Measurements from ENCODE around the gene NPTXR.

Gene NPTXR

GRCh38 chr22:38872831-38873248, 29.0 kb upstream of the NPTXR start:
- no peak for TF ChIP-seq EZH2phosphoT487 (IDR thresholded peaks at IDR 0.05; ENCODE audit: low read length)
- no peak for TF ChIP-seq EZH2 (optimal IDR thresholded peaks at IDR 0.05; ENCODE audit: low read depth, low read length)
- TF ChIP-seq, protein P1, sequence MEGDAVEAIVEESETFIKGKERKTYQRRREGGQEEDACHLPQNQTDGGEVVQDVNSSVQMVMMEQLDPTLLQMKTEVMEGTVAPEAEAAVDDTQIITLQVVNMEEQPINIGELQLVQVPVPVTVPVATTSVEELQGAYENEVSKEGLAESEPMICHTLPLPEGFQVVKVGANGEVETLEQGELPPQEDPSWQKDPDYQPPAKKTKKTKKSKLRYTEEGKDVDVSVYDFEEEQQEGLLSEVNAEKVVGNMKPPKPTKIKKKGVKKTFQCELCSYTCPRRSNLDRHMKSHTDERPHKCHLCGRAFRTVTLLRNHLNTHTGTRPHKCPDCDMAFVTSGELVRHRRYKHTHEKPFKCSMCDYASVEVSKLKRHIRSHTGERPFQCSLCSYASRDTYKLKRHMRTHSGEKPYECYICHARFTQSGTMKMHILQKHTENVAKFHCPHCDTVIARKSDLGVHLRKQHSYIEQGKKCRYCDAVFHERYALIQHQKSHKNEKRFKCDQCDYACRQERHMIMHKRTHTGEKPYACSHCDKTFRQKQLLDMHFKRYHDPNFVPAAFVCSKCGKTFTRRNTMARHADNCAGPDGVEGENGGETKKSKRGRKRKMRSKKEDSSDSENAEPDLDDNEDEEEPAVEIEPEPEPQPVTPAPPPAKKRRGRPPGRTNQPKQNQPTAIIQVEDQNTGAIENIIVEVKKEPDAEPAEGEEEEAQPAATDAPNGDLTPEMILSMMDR (IDR thresholded peaks at IDR 0.05; ENCODE audit: low read length) = no peak

GRCh38 chr22:38872172-38872830, 28.5 kb upstream of the NPTXR start, which contains the start of gene CBX6:
Gene CBX6 (minus strand): TSS chr22:38872216. CDS start chr22:38872190, 26 bp downstream.
- DNase-seq = peak; percentile 94
- Histone ChIP-seq H3K27me3 (replicated peaks; ENCODE audit: insufficient read depth, low read length) (no peaks in the 10 kb centered on the region), H3K9ac (ENCODE audit: low read length) (peak within 1 kb of the TSS; percentile 95), H3K79me2 (ENCODE audit: low read length) (peaks cover 45% of the 10 kb centered on the region), H3K9me3 (replicated peaks; ENCODE audit: insufficient read depth, low read length) (no peaks in the 10 kb centered on the region), H3F3A (ENCODE audit: insufficient read depth, low read length) (peaks cover 36% of the 10 kb centered on the region), H4K20me1 (ENCODE audit: insufficient read depth, low read length) (peaks cover 11% of the 10 kb centered on the region; the same call in 1 of the 2 replicates), H3K9me2 (replicated peaks; ENCODE audit: insufficient read depth, low read length) (no peaks in the 10 kb centered on the region), H3K36me3 (replicated peaks; ENCODE audit: insufficient read depth, low read length) (peaks cover 10% of the 10 kb centered on the region; the same call in 1 of the 2 replicates), H2AFZ (ENCODE audit: low read length) (peak within 1 kb of the TSS; percentile 63), H3K27ac (ENCODE audit: low read length) (peak within 1 kb of the TSS; percentile 88), H3K4me2 (ENCODE audit: low read depth, low read length) (peak within 1 kb of the TSS; percentile 99), H3K4me1 (ENCODE audit: low read length) (peaks cover 30% of the 10 kb centered on the region), H3K4me3 (ENCODE audit: low read length) (peak within 1 kb of the TSS; percentile 93)
- TF ChIP-seq EZH2 (optimal IDR thresholded peaks at IDR 0.05; ENCODE audit: low read depth, low read length) = no peak
- TF ChIP-seq, protein P1 (IDR thresholded peaks at IDR 0.05; ENCODE audit: low read length) = no peak
- TF ChIP-seq EZH2phosphoT487 (IDR thresholded peaks at IDR 0.05; ENCODE audit: low read length) = no peak

More at GRCh38 chr22:38872831-38873248, 29.0 kb upstream of the NPTXR start:
- Histone ChIP-seq H3K9ac (ENCODE audit: low read length) (peak overlapping the region; percentile 94), H3K4me1 (ENCODE audit: low read length) (peaks cover 30% of the 10 kb centered on the region), H4K20me1 (ENCODE audit: insufficient read depth, low read length) (peaks cover 8% of the 10 kb centered on the region; the same call in 1 of the 2 replicates), H2AFZ (ENCODE audit: low read length) (peak overlapping the region; percentile 63), H3K4me2 (ENCODE audit: low read depth, low read length) (peak overlapping the region; percentile 98), H3F3A (ENCODE audit: insufficient read depth, low read length) (peaks cover 36% of the 10 kb centered on the region), H3K4me3 (ENCODE audit: low read length) (peak overlapping the region; percentile 69), H3K36me3 (replicated peaks; ENCODE audit: insufficient read depth, low read length) (peaks cover 6% of the 10 kb centered on the region; the same call in 1 of the 2 replicates), H3K9me2 (replicated peaks; ENCODE audit: insufficient read depth, low read length) (no peaks in the 10 kb centered on the region), H3K79me2 (ENCODE audit: low read length) (peaks cover 39% of the 10 kb centered on the region), H3K9me3 (replicated peaks; ENCODE audit: insufficient read depth, low read length) (no peaks in the 10 kb centered on the region), H3K27ac (ENCODE audit: low read length) (peak overlapping the region; percentile 88), H3K27me3 (replicated peaks; ENCODE audit: insufficient read depth, low read length) (no peaks in the 10 kb centered on the region)
- no peak for DNase-seq

DNA sequence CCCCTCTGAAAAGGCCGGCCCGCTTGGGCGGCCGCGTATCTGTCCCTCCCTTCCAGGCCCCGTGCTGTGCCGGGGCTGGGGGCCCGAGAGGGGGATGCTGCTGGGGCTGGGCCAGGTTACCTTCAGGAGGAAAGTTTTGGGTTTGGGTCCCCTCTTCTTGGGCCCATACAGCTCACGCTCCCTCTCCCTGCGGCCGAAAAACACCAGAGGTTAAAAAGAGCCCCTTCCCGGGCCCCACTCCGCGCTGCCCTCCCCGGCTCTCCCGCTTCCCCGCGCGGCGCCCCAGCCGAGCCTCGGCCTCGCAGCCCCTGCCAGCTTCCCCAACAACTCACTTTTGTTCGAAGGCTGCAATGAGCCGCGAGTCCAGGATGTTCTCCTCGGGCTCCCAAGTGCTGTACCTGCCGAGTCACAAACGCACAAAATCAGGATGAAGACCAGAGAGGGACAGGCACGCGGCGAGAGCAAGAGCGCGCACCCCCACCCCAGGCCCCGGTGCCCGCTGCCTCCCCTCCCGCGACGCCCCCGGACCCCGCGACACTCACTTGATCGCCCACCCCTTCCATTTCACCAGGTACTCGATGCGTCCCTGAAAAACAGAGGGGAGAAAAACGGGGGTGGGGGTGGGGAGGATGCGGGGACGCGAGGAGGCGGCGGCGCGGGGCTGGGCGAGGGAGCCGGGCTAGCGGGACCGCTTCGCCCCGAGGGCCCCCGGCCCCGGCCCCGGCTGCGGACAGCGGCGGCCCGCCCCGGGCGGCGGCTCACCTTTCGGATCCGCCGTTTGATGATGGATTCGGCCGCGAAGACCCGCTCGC, 27.7 kb upstream of the NPTXR start:
- DNase-seq = peak; percentile 33
- peaks cover 11% of the 10 kb centered on the region; the same call in 1 of the 2 replicates for H4K20me1 ChIP-seq (ENCODE audit: insufficient read depth, low read length)
- peak overlapping the region; percentile 80; the same call in 1 of the 2 replicates for H3K27ac ChIP-seq (ENCODE audit: low read length)
- no peaks in the 10 kb centered on the region for H3K9me3 ChIP-seq (replicated peaks; ENCODE audit: insufficient read depth, low read length)
- H3K9me2 ChIP-seq (replicated peaks; ENCODE audit: insufficient read depth, low read length) = no peaks in the 10 kb centered on the region
- no peaks in the 10 kb centered on the region for H3K27me3 ChIP-seq (replicated peaks; ENCODE audit: insufficient read depth, low read length)
- H3K9ac ChIP-seq (ENCODE audit: low read length) = peak overlapping the region; percentile 95
- H3K4me1 ChIP-seq (ENCODE audit: low read length) = peaks cover 30% of the 10 kb centered on the region
- peak overlapping the region; percentile 24; the same call in 1 of the 2 replicates for H2AFZ ChIP-seq (ENCODE audit: low read length)
- peaks cover 10% of the 10 kb centered on the region; the same call in 1 of the 2 replicates for H3K36me3 ChIP-seq (replicated peaks; ENCODE audit: insufficient read depth, low read length)
- H3K79me2 ChIP-seq (ENCODE audit: low read length) = peaks cover 50% of the 10 kb centered on the region
- peaks cover 36% of the 10 kb centered on the region for H3F3A ChIP-seq (ENCODE audit: insufficient read depth, low read length)
- peak overlapping the region; percentile 93 for H3K4me3 ChIP-seq (ENCODE audit: low read length)
- peak overlapping the region; percentile 99 for H3K4me2 ChIP-seq (ENCODE audit: low read depth, low read length)
- TF ChIP-seq, protein P1 (IDR thresholded peaks at IDR 0.05; ENCODE audit: low read length) = no peak
- TF ChIP-seq EZH2 (optimal IDR thresholded peaks at IDR 0.05; ENCODE audit: low read depth, low read length) (no peak), EZH2phosphoT487 (IDR thresholded peaks at IDR 0.05; ENCODE audit: low read length) (no peak)
